Astrocyte (in vitro differentiated cells and primary cell): ENCODE measurements around the gene MSLN. TPM values are rescaled to one million over a fixed set of nuclear protein-coding genes. Genes with fewer than 3 reads are reported as not detected.

ENCODE experiments used
- DNase-seq: peaks from one replicate; pipeline ENCODE4 v3.0.0-alpha.2; 2010; ENCODE audit warnings: low read depth
- FAIRE-seq: peaks from 2 replicates; lab custom pipeline; 2011; peaks lifted over from hg19 to GRCh38; lab: Jason Lieb, UNC
- H2AFZ ChIP-seq: 2 replicates; pipeline ENCODE4 v1.6.0; 2012; ENCODE audit warnings: low read depth, low read length, inconsistent platforms
- H3K27ac ChIP-seq: 2 replicates; pipeline ENCODE4 v1.5.1; 2011; ENCODE audit warnings: low read depth, low read length, inconsistent platforms
- H3K27me3 ChIP-seq: 2 replicates; pipeline ENCODE4 v1.6.0; 2011; ENCODE audit warnings: low read length, inconsistent platforms; ENCODE audit not compliant: insufficient read depth
- H3K36me3 ChIP-seq: 2 replicates; pipeline ENCODE4 v1.5.1; 2011; ENCODE audit warnings: low read length, inconsistent platforms; ENCODE audit not compliant: insufficient read depth
- H3K4me1 ChIP-seq: 2 replicates; pipeline ENCODE4 v1.5.1; 2011; ENCODE audit warnings: low read length, inconsistent platforms; ENCODE audit not compliant: insufficient read depth
- H3K4me2 ChIP-seq: 2 replicates; pipeline ENCODE4 v1.6.0; 2012; ENCODE audit warnings: low read length, inconsistent platforms
- H3K4me3 ChIP-seq: 2 replicates; pipeline ENCODE4 v1.5.1; 2011; ENCODE audit warnings: low read depth, mild to moderate bottlenecking, low read length, inconsistent platforms; ENCODE audit not compliant: insufficient read depth
- H3K79me2 ChIP-seq: 2 replicates; pipeline ENCODE4 v1.6.0; 2012; ENCODE audit warnings: mild to moderate bottlenecking, low read length, inconsistent platforms; ENCODE audit not compliant: insufficient read depth
- H3K9ac ChIP-seq: 2 replicates; pipeline ENCODE4 v1.6.0; 2012; ENCODE audit warnings: mild to moderate bottlenecking, low read length, inconsistent platforms
- H3K9me3 ChIP-seq: 2 replicates; pipeline ENCODE4 v1.5.1; 2012; ENCODE audit warnings: low read depth, mild to moderate bottlenecking, low read length, inconsistent platforms; ENCODE audit not compliant: insufficient read depth
- H4K20me1 ChIP-seq: 2 replicates; pipeline ENCODE4 v1.6.0; 2012; ENCODE audit warnings: low read length, inconsistent platforms; ENCODE audit not compliant: insufficient read depth
- H3K27ac Mint-ChIP-seq: one replicate; pipeline ENCODE4 v1.8.0; 2021; ENCODE audit warnings: mild to moderate bottlenecking, mixed read lengths; ENCODE audit not compliant: unreplicated experiment
- H3K27me3 Mint-ChIP-seq: one replicate; pipeline ENCODE4 v1.8.0; 2021; ENCODE audit warnings: low read depth, mixed read lengths; ENCODE audit not compliant: unreplicated experiment
- H3K36me3 Mint-ChIP-seq: one replicate; pipeline ENCODE4 v1.8.0; 2021; ENCODE audit warnings: low read depth, mixed read lengths; ENCODE audit not compliant: unreplicated experiment
- H3K4me1 Mint-ChIP-seq: one replicate; pipeline ENCODE4 v1.8.0; 2021; ENCODE audit warnings: low read depth, mixed read lengths; ENCODE audit not compliant: unreplicated experiment
- H3K4me3 Mint-ChIP-seq: one replicate; pipeline ENCODE4 v1.8.0; 2021; ENCODE audit warnings: mild to moderate bottlenecking, moderate library complexity, mixed read lengths; ENCODE audit not compliant: unreplicated experiment
- H3K9me3 Mint-ChIP-seq: one replicate; pipeline ENCODE4 v1.8.0; 2021; ENCODE audit warnings: mild to moderate bottlenecking, mixed read lengths; ENCODE audit not compliant: unreplicated experiment
- EZH2 ChIP-seq: IDR thresholded peaks from 2 replicates; pipeline ENCODE4 v1.6.1; 2012; ENCODE audit warnings: mild to moderate bottlenecking, low read length, inconsistent platforms; ENCODE audit not compliant: insufficient read depth
- total RNA-seq: library from RNA; stranded (reverse); gene quantifications from 2 replicates; pipeline ENCODE4 v1.2.1, GENCODE V29; 2021
- TF ChIP-seq, protein P1 (sequence below): IDR thresholded peaks from 2 replicates; pipeline ENCODE4 v1.5.1; 2011; ENCODE audit warnings: low read depth, mild to moderate bottlenecking, inconsistent platforms, low read length, moderate library complexity; ENCODE audit not compliant: insufficient read depth

The MSLN gene
- total RNA-seq, 1 donor from 2014 or later: not detected

DNA sequence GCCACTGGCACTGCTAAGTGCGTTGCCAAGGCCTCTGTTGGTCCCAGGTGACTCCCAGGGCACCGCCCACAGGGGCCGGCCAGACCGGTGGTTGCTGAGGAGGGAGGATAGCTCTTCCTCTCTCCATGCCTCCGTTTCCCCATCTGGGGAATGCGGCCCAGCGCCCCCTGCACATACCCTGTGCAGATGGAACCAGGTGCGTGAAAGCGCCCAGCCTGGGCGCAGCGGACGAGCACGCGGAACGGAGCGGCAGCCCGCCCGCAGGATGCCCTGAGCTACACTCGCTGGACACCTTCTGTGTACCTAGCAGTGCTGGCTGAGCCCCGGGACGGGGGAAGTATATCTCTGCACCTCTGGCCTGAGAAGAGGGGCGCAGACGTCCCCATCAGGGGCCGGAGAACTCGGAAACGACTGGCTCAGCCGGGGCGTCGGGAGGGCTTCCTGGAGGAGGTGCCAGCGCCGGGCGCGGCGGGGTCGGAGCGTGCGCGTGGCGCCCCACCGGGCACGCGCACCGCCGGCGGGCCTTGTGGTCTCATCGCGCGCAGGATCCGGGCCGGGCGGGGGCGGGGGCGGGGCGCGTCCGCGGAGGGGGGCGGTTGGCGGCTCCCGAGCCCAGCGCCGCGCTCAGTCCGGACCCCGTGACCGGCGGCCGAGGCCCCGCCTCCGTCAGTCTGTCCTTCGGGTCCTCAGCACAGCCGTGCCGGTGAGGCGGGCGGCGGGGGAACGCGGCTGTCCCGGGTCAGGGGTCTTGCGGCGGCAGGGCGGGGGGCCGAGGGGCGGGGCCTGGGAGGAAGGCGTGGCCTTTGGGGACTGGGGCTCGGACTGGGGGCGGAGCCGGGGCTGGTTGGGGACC, 33.9 kb upstream of the MSLN start, which contains the start of the genes CCDC78 and HAGHL:
TSS of gene CCDC78 (minus strand) at position 6 of the 853 bp plus-strand sequence. CDS start 76 bp downstream, outside the sequence.
TSS of gene HAGHL (plus strand) at position 669 of the 853 bp plus-strand sequence. CDS start 404 bp downstream, outside the sequence.
- Histone ChIP-seq H3K4me3 (peak within 1 kb of the TSS; percentile 61), H3K27me3 (no peaks in the 10 kb centered on the region), H3K4me2 (peak within 1 kb of the TSS; percentile 94), H4K20me1 (peaks cover 10% of the 10 kb centered on the region), H3K4me1 (peaks cover 16% of the 10 kb centered on the region), H3K27ac (no peak within 1 kb of the TSS), H3K36me3 (no peaks in the 10 kb centered on the region), H3K9ac (peak within 1 kb of the TSS; percentile 73), H3K79me2 (no peaks in the 10 kb centered on the region), H3K9me3 (no peaks in the 10 kb centered on the region), H2AFZ (peak within 1 kb of the TSS; percentile 26)
- H3K4me3 Mint-ChIP-seq: peak within 1 kb of the TSS; percentile 69
- DNase-seq: no peak
- FAIRE-seq: no peak
- H3K4me1 Mint-ChIP-seq: no peaks in the 10 kb centered on the region
- no peaks in the 10 kb centered on the region for H3K36me3 Mint-ChIP-seq
- H3K27ac Mint-ChIP-seq: no peak within 1 kb of the TSS
- no peak for TF ChIP-seq EZH2
- TF ChIP-seq, protein P1, sequence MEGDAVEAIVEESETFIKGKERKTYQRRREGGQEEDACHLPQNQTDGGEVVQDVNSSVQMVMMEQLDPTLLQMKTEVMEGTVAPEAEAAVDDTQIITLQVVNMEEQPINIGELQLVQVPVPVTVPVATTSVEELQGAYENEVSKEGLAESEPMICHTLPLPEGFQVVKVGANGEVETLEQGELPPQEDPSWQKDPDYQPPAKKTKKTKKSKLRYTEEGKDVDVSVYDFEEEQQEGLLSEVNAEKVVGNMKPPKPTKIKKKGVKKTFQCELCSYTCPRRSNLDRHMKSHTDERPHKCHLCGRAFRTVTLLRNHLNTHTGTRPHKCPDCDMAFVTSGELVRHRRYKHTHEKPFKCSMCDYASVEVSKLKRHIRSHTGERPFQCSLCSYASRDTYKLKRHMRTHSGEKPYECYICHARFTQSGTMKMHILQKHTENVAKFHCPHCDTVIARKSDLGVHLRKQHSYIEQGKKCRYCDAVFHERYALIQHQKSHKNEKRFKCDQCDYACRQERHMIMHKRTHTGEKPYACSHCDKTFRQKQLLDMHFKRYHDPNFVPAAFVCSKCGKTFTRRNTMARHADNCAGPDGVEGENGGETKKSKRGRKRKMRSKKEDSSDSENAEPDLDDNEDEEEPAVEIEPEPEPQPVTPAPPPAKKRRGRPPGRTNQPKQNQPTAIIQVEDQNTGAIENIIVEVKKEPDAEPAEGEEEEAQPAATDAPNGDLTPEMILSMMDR: no peak
- H3K9me3 Mint-ChIP-seq: no peaks in the 10 kb centered on the region
- no peaks in the 10 kb centered on the region for H3K27me3 Mint-ChIP-seq

GRCh38 chr16:727291-727977, 33.1 kb upstream of the MSLN start:
- H3K4me3 ChIP-seq: peak overlapping the region; percentile 61
- H3K36me3 ChIP-seq: no peaks in the 10 kb centered on the region
- peak overlapping the region; percentile 73 for H3K9ac ChIP-seq
- peaks cover 8% of the 10 kb centered on the region for H4K20me1 ChIP-seq
- Mint-ChIP-seq H3K27ac (no peak overlapping the region), H3K27me3 (no peaks in the 10 kb centered on the region), H3K4me3 (peak overlapping the region; percentile 27), H3K4me1 (no peaks in the 10 kb centered on the region), H3K36me3 (no peaks in the 10 kb centered on the region), H3K9me3 (no peaks in the 10 kb centered on the region)
- H3K4me1 ChIP-seq: peaks cover 12% of the 10 kb centered on the region
- peak overlapping the region; percentile 94 for H3K4me2 ChIP-seq
- no peak overlapping the region for H3K27ac ChIP-seq
- H3K9me3 ChIP-seq: no peaks in the 10 kb centered on the region
- FAIRE-seq: no peak
- H3K27me3 ChIP-seq: no peaks in the 10 kb centered on the region
- no peaks in the 10 kb centered on the region for H3K79me2 ChIP-seq
- TF ChIP-seq, protein P1: no peak
- no peak overlapping the region for H2AFZ ChIP-seq
- no peak for DNase-seq
